ENCODE data around the gene RPL5.
"Not testable (repeated sequence)": the region's sequence is repeated elsewhere in the genome, so short reads cannot be mapped to it uniquely, and the experiment has no call there.

The RPL5 gene

DNA sequence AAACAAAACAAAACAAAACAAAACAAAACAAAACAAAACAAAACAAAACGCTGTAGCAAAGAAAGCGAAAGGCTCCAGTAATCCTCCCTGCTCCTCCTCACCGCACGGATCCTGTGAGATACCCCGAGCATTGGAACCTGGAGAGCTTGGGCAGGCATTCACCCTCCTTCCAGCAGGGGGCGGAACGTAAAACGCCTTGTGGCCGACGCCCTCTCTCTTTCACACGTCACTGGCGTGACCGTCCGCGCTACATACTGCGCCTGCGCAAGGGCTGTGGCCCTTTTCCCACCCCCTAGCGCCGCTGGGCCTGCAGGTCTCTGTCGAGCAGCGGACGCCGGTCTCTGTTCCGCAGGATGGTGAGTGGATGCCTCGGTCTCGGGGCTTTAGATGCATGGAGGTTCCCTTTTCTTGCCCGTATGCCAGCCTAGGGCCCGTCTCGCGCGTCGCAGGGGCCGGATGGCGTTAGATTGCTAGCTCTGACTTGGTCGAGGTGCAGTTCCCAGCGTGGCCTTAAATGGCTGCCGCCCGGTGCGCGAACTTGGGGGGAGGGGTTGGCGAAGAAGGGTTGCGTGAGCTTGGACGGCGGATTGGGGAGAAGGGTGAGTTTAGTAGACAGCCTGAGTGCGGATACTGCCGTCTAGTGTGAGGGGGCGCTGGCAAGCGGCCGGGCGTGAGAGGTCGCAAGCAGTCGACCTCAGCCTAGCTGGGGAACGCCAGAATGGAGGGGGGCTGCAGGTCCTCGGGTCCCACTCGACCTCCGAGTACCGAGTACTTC is at the start of gene RPL5:
Gene RPL5 (plus strand): TSS at position 279 of the 775 bp plus-strand sequence. CDS start 75 bp downstream, at position 354.
- DNase-seq = peak; percentile 91 to 96 (median 94)

DNA sequence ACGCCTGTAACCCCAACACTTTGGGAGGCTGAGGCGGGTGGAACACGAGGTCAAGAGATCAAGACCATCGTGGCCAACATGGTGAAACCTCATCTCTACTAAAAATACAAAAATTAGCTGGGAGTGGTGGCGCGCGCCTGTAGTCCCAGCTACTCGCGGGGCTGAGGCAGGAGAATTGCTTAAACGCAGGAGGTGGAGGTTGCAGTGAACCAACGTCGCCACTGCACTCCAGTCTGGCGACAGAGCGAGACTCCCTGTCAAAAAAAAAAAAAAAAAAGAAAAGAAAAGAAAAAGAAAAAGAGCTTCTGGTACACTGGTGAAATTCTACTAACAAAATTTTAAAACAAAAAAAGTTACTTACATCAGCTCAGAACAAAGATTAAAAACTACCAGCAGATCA is 48.3 kb upstream of the RPL5 start:
- not testable (repeated sequence) for DNase-seq

DNA sequence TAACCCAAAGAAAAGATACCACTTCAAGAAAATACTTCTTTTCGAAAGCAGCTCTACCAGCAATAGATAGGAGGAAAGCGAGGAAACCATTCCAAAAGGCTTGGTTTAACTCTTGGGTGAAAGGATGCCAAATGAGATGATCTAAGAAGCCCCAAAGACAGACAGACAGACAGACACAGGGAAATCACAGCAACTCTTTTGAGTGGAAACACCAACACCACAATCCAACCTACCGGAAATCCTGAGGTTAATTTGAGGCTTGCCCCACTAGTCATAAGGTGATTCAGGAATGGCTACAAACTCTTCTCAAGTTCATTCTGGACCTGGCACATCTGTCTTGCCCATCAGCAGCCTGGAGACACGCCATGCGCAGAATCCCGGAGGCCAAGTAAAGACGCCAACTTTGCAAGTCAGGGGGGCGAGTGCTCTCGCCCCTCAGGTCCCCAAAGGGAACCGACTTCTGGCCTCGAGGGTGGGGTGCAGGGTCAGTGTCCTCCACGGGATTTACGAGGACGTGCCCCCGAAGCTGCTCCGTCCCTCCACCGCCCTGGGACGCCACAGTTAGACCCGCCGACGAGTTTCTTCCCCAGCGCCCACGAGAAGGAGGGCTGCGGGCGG is 47.7 kb upstream of the RPL5 start:
- no peak for DNase-seq

DNA sequence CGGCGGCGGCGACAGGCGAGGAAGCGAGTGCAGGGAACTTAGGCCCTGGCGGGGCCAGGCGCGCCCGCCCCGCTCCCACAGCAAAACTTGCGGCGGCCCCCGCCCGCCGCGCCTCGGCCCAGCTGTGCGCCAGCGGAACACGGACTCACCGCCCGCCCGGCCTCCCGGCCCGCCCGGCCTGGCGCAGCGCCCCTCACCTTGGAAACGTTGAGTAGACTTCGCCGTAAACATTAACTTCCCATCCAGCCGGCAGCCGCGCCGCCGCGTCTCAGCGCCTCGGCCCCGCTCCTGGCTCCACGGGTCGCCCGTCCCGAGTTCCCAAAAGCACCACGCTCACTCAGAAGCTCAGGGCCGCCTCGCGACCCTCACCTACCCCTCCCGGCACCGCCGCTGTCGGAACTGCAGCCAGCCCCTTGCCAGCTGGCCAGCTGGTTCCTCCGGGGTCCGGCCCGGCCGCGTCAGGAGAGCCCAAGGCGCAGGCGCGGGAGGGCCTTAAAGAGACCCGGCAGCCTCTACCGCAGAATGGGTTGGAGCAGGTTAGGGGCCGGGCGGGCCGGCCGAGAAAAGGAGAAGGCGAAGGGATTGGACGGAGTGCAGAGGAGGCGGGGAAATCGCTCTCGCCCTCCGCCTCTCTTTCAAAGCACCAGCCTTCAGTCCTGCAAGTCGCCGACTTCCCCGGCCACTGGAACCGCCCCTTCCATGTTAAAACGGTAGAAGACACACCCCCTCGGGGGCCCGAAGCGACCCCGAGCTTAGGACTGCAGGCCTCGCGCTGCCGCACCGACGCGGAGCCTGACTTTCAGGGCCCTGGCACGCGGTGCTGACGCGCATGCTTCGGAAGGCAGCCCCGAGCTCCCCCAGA is 47.0 kb upstream of the RPL5 start, which contains the start of gene EVI5:
Gene EVI5 (minus strand): TSS at position 470 of the 862 bp plus-strand sequence. CDS start 48,562 bp downstream, outside the sequence.
- DNase-seq = peak; percentile 13 to 61 (median 41)

DNA sequence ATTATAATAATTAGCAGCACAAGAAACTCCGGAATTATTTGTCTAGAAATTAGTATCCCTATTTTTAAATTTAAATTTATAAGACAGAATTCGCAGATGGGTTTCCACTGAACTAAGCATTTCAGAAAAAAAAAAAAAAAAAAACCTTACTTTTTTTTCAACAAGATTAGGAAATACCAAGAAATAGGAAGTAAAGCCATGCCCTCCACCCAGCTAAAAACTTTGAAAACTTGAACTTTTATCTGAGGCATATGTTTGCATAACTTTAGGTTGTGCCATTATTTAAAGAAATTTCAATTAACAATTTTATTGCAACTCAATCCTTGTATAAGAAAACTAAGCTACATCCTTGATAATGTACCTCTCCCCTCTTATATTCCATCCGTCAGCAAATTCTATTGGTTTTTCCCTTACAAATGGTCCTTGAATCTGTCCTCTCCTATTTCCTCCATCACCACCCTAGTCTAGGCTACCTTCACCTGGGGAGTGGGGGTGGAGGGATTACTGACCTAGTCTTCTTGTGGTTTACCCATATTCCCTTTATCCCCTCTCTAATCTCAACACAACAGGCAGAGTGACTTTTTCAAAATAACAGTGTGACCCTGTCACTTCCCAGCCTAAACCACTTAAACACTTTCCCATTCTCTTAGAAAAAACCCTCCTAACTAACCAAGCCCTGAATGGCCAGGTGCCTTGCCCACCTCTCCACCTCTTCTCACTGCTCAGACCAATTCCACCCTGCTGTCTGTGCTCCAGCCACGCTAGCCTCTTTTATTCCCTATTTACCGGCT is 45.5 kb upstream of the RPL5 start:
- DNase-seq = no peak

DNA sequence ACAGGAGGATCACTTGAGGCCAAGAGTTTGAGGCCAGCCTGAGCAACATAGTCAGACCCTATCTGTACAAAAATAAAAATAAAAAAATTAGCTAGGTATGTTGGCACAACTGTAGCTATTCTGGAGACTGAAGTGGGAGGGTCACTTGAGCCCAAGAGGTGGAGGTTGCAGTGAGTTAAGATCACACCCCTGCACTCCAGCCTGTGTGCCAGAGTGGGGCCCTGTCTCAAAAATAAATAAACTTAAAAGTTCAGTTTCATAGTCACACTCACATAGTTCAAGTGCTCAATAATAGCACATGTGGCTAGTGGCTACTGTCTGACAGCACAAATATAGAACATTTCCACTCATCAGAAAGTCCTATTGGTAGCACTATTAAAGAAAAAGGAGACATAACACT is 41.8 kb upstream of the RPL5 start:
- DNase-seq = no peak

DNA sequence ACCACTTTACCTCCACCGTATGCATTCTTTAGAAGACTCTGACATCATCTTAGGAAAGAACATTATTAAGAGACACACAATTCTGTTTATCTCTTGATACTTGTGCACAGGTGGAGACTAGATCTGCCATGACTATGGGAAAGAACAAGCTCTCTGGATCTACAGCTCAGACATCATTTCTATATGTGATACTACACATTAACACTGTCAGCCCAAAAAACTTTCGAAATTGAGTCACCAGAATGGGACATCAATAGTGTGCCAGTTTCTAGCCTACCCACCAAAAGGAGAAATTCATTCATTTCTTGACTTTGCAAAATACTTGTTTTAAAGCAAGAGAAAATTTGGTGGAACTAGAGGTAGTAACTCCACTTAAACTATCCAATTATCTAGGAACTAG is 41.0 kb upstream of the RPL5 start:
- DNase-seq = no peak

DNA sequence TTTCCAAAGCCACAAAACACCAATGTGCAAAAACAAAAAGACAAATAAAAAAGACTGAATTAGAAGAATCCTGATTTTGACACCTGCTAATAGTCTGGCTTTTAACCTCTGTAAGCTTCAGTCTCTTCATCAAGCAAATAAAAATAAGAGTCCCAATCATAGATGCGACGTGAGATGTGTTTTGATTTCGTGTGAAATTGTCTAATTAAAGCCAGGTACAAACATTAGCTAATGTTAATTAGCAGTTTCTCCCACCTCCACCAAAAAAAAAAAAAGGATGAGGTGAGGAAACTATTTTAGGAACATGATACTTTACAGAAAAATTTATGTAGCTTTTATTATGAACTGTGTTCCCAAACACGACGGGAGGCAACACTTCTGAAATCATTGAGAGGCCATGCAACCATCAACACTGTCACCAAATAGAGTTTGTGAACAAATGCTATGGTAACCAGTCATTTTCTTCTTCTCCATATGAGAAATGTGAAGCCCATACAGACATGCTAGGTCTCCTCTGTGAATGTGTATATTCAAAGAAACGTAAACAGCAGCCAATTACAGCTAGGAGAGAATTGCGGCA is 40.3 kb upstream of the RPL5 start:
- no peak for DNase-seq

DNA sequence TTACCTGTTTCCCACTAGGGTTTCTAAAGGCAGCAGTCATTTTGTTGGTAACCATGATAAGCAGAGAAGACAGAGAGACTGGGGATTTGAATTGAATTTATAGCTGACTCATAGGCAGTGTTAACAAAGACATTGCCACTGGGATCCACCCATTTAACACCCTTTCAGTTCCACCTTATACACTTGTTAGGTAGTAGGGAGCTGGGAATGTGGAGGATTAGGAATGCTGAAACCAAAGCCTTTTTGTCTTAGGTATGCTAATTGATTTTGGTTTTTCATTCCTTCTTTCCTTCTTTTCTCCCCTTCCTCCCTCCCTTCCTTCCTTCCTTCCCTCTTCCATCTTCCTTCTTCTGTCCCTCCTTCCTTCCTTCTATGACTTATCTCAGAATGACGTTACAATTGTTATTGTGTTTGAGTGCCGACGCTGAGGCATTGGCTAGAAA is 39.5 kb upstream of the RPL5 start:
- no peak for DNase-seq

DNA sequence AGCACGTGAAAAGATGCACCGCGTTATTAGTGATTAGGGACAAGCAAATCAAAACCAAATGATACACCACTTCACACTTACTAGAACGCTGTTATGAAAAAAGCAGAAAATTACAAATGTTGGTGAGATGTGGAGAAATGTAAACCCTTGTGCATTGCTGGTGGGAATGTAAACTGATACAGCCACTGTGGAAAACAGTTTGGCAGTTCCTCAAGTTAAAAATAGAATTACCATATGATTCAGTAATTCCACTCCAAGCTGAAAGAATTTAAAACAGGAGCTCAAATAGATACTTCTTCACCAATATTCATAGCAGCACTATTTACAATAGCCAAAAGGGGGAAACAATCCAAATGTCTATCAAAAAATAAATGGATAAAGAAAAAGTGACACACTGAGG is 36.7 kb upstream of the RPL5 start:
- no peak for DNase-seq

DNA sequence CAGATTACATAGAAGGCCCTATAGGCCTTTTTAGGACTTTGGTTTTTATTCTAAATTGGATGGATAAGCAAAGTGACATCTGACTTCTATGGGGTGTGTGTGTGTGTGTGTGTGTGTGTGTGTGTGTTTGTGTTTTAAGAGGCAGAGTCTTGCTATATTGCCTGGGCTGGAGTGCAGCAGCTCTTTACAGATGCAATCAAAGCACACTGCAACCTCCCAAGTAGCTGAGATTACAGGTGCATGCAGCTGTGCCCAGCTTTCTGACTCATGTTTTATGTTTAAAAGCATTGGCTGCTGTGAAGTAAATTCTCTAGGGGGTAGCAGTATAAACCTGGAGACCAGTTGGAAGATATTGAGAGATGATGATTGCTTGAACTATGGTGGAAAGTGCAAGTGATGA is 34.5 kb upstream of the RPL5 start:
- no peak for DNase-seq

DNA sequence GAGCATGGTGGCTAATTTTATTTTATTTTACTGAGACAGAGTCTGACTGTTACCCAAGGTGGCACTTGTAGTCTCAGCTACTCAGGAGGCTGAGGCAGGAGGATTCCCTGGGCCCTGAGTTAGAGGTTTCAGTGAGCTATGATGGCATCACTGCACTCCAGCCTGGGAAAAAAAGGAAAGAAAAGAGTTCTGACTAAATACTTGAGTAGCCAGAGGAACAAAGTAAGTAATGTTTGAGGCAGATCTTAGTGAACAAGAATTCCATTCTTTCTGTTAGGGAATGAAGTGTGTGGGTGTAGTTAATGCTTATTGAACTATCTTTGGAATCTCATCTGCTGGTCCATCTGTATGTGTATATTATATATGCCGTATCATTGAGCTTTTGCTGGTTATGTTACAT is 33.9 kb upstream of the RPL5 start:
- DNase-seq = no peak

DNA sequence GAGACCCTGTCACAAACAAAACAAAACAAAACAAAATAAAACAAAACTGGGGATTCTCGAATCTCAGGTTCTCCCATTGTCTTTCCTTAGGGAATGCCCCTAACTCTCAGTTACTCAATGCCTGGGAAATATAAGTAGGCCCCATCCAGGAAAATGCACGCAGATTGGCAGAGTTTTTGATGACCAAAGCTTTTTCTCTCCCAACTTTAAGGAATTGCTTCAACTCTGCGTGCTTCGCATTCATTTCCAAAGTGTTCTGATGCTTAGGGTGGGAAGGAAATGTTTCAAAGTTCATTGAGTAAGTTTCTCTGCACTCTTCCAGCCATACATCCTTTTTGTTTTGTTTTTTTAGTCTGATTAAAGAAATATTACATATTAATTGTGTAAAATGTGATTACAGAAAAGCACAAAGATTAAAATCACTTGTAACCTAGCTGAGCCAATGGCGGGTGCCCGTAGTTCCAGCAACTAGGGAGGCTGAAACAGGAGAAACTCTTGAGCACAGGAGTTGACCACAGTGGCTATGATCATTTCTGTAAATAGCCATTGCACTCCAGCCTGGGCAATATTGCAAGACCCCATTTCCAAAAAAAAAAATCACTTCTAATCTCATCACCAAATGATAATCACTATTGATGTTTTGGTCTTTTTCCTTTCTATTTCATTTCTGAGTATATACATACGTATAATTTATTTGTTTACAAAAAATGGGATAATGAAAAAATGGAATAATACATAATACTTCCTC is 28.5 kb upstream of the RPL5 start:
- DNase-seq = no peak

DNA sequence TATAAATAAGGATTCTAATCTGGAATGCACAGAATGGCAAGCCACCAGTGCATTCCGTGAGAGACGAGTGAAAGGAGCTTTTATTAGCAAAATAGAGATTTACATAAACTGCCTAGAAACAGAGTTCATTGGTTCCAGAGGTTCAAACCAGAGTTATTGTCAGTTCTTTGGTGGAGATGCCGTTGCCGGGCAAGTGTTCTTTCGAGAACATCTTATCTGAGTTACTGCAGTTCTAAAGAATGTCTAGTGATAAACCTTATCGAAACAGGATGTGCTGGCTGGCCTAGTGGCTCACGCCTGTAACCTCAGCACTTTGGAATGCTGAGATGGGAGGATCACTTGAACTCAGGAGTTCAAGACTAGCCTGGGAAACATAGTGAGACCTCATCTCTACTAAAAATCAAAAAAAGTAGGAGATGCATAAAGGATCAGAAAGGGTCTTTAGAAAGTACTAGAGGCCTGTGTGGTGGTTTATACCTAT is 27.1 kb upstream of the RPL5 start:
- DNase-seq = no peak

DNA sequence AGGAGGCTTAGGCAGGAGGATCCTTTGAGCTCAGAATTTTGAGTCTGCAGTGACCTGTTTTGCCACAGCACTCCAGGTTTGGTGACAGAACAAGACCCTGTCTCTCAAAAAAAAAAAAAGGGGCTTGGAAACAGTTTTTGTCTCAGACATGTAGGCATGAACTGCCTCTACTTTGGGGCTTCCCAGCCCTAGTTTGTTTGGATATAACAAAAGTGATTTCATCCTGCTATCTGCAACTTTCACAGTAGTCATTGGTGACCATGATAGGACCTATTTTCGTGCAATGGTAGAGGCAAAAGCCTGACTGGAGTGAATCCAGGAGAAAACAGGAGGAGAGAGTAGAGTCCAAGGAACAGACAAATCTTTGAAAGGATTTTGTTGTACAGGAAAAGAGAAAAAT is 26.6 kb upstream of the RPL5 start:
- no peak for DNase-seq

DNA sequence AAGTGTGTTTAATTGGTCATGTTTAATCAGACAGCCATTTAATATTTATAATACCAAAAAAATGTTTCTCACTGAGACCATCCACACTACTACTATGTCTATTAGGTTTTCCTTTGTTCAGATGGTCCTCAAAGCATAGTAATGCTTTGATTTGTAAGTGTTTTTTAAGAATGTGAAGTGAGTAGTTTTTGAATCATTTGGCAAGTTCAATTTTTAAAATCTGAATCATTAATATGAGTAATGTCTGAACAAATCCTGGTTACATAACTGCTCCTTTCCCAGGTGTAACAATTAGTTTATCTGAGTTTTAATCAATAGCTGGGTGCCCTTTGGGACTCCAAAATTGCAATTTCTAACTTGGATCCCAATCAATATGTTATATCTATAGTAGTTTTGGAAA is 23.5 kb upstream of the RPL5 start:
- DNase-seq = no peak

DNA sequence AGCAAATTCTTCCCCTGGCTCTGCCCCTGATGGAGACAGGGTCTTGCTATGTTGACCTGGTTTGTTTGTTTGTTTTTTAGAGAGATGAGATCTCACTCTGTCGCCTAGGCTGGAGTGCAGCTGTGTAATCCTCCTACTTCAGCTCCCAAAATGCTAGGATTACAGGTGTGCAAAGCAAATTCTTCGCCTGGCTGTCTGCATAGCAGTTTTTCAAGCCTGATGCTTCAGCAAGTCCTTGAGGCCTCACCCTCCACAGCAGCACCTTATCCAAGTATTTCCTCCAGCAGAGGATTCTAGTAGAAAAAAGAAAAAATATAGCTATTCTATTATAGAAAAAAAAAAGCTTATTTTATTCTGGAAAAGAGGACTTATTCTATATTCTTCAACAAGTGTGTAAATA is 15.1 kb upstream of the RPL5 start:
- no peak for DNase-seq

DNA sequence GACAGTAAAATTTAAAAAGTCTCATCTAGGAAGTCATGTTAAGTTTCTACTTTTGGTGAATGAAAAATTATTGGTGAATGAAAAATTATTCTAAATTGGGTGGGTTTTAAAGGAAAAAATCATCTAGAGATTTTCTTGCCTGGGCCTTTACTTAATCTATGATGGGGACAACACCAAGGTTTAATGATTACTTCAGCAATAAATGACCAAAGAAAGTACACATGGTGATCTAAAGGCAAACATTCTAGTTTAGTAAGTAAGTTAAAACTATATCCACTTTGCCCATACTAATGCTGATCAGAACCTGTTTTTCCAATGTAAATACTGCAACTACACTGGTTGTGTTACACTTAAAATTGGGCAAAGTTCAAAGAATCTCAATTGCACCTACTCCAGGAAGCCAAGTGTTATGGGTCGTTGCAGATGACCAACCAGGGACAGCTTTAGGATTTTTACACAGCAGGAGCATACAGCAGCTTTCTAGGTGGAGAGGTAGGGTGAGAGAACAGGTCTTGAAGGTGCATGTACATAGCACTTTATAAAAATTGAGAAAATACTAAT is 14.6 kb upstream of the RPL5 start:
- DNase-seq = no peak

DNA sequence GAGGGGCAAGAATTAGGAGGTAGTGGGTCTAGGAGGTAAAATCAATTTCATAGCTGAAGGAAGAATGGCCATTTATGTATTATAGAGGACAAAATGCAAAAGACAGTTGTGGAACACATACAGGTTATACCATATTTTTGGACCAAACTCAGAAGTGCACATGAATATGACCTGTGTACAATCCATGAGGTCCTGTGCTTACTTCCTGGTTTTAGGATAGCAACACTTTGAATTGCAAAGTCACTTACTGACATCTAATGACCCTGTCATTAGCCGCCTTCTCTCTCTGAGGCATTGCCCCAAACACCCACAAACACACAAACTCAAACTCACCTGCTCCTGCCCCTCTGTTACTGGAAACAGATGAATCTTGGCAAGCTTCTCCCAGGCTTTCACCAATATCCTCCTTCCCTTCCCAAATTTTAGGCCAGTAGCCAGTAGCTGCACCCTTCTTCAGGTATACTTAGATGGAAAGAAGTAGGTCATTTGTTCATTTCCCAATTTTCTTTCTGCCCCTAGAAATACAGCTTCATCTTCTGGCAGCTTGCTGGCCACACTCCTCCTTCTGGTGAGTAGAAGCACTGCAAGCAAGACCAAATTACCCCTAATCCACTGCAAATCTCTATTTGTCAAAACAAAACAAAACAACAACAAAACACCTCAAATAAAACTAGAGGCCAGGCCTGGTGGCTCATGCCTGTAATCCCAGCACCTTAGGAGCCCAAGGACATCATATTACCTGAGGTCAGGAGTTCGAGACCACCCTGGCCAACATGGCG is 13.7 kb upstream of the RPL5 start:
- no peak for DNase-seq

DNA sequence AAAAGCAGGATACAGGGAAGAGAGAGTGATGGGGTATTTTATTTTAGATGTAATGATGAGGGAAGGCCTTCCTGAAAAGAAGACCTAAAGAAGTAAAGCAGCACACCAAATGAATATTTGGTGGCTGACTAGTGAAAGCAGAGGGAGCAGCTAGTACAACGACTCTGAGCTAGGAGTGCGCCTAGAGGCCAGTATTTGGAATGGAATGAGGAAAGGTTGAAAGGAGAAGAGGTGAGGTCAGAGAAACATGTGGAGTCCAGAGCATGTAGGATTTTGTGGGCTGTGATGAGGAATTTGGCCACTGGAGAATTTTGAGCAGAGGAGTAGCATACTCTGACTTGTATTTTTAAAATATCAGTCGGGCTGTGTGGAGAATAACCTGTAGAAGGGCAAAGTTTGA is 11.8 kb upstream of the RPL5 start:
- no peak for DNase-seq
